Activated B cell treated with CpG ODN at 0.5 μM for 24 hours (primary cell): Measurements from ENCODE around the gene GABRQ. TPM values are rescaled to one million over a fixed set of nuclear protein-coding genes. Genes with fewer than 3 reads are reported as not detected.

Experiments used
- ATAC-seq: fragments of 200-7000 bp; cut with Tn5 transposase; one replicate; pipeline ENCODE4 v1.10.0; 2021; ENCODE audit warnings: low read depth, mild to moderate bottlenecking, moderate library complexity
- CTCF ChIA-PET: fragments of 350-600 bp; sonication (Branson Sonifier 250); formaldehyde crosslinking; loops from one replicate; lab custom pipeline; 2021; ENCODE audit warnings: antibody characterized with exemption; lab: Charles Lee
- POLR2A ChIA-PET: fragments of 350-600 bp; sonication (Branson Sonifier 250); formaldehyde crosslinking; loops from one replicate; lab custom pipeline; 2021; ENCODE audit warnings: antibody characterized with exemption; lab: Charles Lee
- DNase-seq: peaks from one replicate; pipeline ENCODE4 v3.0.0; 2022
- H3K27ac Mint-ChIP-seq: one replicate; pipeline ENCODE4 v1.8.0; 2020; ENCODE audit warnings: mixed read lengths
- H3K27me3 Mint-ChIP-seq: one replicate; pipeline ENCODE4 v1.8.0; 2021; ENCODE audit warnings: mixed read lengths
- H3K36me3 Mint-ChIP-seq: one replicate; pipeline ENCODE4 v1.8.0; 2021; ENCODE audit warnings: low read depth, mixed read lengths
- H3K4me1 Mint-ChIP-seq: one replicate; pipeline ENCODE4 v1.8.0; 2021; ENCODE audit warnings: mixed read lengths
- H3K4me3 Mint-ChIP-seq: one replicate; pipeline ENCODE4 v1.8.0; 2020; ENCODE audit warnings: mild to moderate bottlenecking, mixed read lengths
- H3K9me3 Mint-ChIP-seq: one replicate; pipeline ENCODE4 v1.8.0; 2020; ENCODE audit warnings: mixed read lengths
- CTCF ChIP-seq: fragments of 200-600 bp; IDR thresholded peaks from one replicate; pipeline ENCODE4 v1.8.0; 2022; ENCODE audit warnings: antibody characterized with exemption, mild to moderate bottlenecking
- intact Hi-C: fragments of 100-400 bp; cut with micrococcal nuclease; formaldehyde crosslinking; loops from one replicate; pipeline ENCODE4 v1.15.1; 2024
- total RNA-seq: library from RNA; stranded (reverse); gene quantifications from 2 replicates; pipeline ENCODE4 v1.2.3, GENCODE V29; 2022

Gene GABRQ
- total RNA-seq = not detected in 2 replicates

- no peaks in the 10 kb centered on the region for H3K4me1 Mint-ChIP-seq
- H3K9me3 Mint-ChIP-seq = no peaks in the 10 kb centered on the region
- intact Hi-C loops = no loop called here
- ChIA-PET POLR2A (no interaction called here), CTCF (no interaction called here)
- ATAC-seq (no peak), DNase-seq (no peak)
- TF ChIP-seq CTCF = no peak
- no peak within 1 kb of the TSS for H3K27ac Mint-ChIP-seq
- no peak within 1 kb of the TSS for H3K4me3 Mint-ChIP-seq
- peaks cover 7% of the 10 kb centered on the region for H3K27me3 Mint-ChIP-seq
- H3K36me3 Mint-ChIP-seq = no peaks in the 10 kb centered on the region
Measured at GRCh38 chrX:152637649-152638442, at the start of gene GABRQ. GABRQ (plus strand) TSS chrX:152637895; CDS start chrX:152638203, 308 bp downstream.

GRCh38 chrX:152588206-152588605 lies 49.5 kb upstream of the GABRQ start:
- H3K27me3 Mint-ChIP-seq = no peaks in the 10 kb centered on the region
- no peaks in the 10 kb centered on the region for H3K36me3 Mint-ChIP-seq
- DNase-seq (no peak), ATAC-seq (no peak)
- H3K4me1 Mint-ChIP-seq = no peaks in the 10 kb centered on the region
- CTCF ChIA-PET = no interaction called here
- intact Hi-C loops = no loop called here
- POLR2A ChIA-PET = no interaction called here
- H3K27ac Mint-ChIP-seq = no peak overlapping the region
- no peaks in the 10 kb centered on the region for H3K9me3 Mint-ChIP-seq
- no peak for TF ChIP-seq CTCF
- H3K4me3 Mint-ChIP-seq = no peak overlapping the region

GRCh38 chrX:152600853-152601633 lies 36.7 kb upstream of the GABRQ start:
- H3K27ac Mint-ChIP-seq = no peak overlapping the region
- no peak overlapping the region for H3K4me3 Mint-ChIP-seq
- CTCF ChIA-PET = no interaction called here
- intact Hi-C loops = no loop called here
- DNase-seq (no peak), ATAC-seq (no peak)
- no peaks in the 10 kb centered on the region for H3K4me1 Mint-ChIP-seq
- POLR2A ChIA-PET = no interaction called here
- H3K36me3 Mint-ChIP-seq = no peaks in the 10 kb centered on the region
- no peaks in the 10 kb centered on the region for H3K9me3 Mint-ChIP-seq
- no peak for TF ChIP-seq CTCF
- H3K27me3 Mint-ChIP-seq = no peaks in the 10 kb centered on the region

GRCh38 chrX:152601848-152602616 lies 35.7 kb upstream of the GABRQ start:
- no peaks in the 10 kb centered on the region for H3K4me1 Mint-ChIP-seq
- H3K36me3 Mint-ChIP-seq = no peaks in the 10 kb centered on the region
- H3K27ac Mint-ChIP-seq = no peak overlapping the region
- ATAC-seq (no peak), DNase-seq (no peak)
- no peaks in the 10 kb centered on the region for H3K9me3 Mint-ChIP-seq
- H3K4me3 Mint-ChIP-seq = no peak overlapping the region
- no peak for TF ChIP-seq CTCF
- intact Hi-C loops = no loop called here
- no peaks in the 10 kb centered on the region for H3K27me3 Mint-ChIP-seq
- ChIA-PET POLR2A (no interaction called here), CTCF (no interaction called here)

- DNase-seq (no peak), ATAC-seq (no peak)
- Mint-ChIP-seq H3K4me3 (no peak overlapping the region), H3K36me3 (no peaks in the 10 kb centered on the region), H3K27me3 (peaks cover 1% of the 10 kb centered on the region), H3K4me1 (no peaks in the 10 kb centered on the region), H3K9me3 (no peaks in the 10 kb centered on the region), H3K27ac (no peak overlapping the region)
- POLR2A ChIA-PET = no interaction called here
- TF ChIP-seq CTCF = no peak
- intact Hi-C loops = no loop called here
- CTCF ChIA-PET = no interaction called here
Measured at GRCh38 chrX:152614791-152615190, 22.9 kb upstream of the GABRQ start.
